HepG2 (cell line): ENCODE measurements around the gene SHPK. TPM values are rescaled to one million over a fixed set of nuclear protein-coding genes. Genes with fewer than 3 reads are reported as not detected.

Experiments
- ATAC-seq: fragments of 200-7000 bp; cut with Tn5 transposase; 3 replicates; pipeline ENCODE4 v1.9.1; 2020; ENCODE audit warnings: mild to moderate bottlenecking, moderate library complexity
- BruUV-seq: library from RNA; stranded (reverse); fragments of 400-500 nt; replicated peaks from 2 replicates; lab custom pipeline; 2021; lab: Mats Ljungman, UMichigan
- CTCF ChIA-PET: fragments of 300-600 bp; formaldehyde crosslinking; extraction: SDS; loops from one replicate; lab custom pipeline; 2021; ENCODE audit warnings: low total read pairs, inconsistent platforms, low intra/inter-chr PET ratio; lab: Yijun Ruan, JAX
- POLR2A ChIA-PET: fragments of 350-600 bp; sonication (Branson Sonifier 250); formaldehyde crosslinking; loops from one replicate; lab custom pipeline; 2020; ENCODE audit warnings: antibody characterized with exemption, inconsistent platforms; lab: Yijun Ruan, JAX
- DNase-seq: peaks from one replicate; pipeline ENCODE4 v3.0.0-alpha.2; 2015; ENCODE audit warnings: low spot score
- FAIRE-seq: peaks from 3 replicates; lab custom pipeline; 2011; peaks lifted over from hg19 to GRCh38; lab: Jason Lieb, UNC
- H2AFZ ChIP-seq: one replicate; pipeline ENCODE4 v1.6.1; 2011; ENCODE audit warnings: low read length, inconsistent platforms
- H3K27ac ChIP-seq: fragments of 300-600 bp; 3 replicates; pipeline ENCODE4 v1.8.0; 2011; ENCODE audit warnings: mixed run types, mild to moderate bottlenecking, mixed read lengths, low read length, inconsistent platforms; ENCODE audit not compliant: insufficient read depth; ENCODE audit errors: extremely low read length
- H3K27me3 ChIP-seq, 2 experiments: fragments of 200-600 bp in 1 of 2; 2 replicates in 1 of 2; 3 replicates in 1 of 2; pipeline versions ENCODE4 v1.6.0 to v1.8.0; 2011; ENCODE audit warnings: low read length in 2 of 2, mild to moderate bottlenecking in 2 of 2, moderate library complexity in 2 of 2, inconsistent platforms in 1 of 2; ENCODE audit not compliant: insufficient read depth in 2 of 2, control insufficient read depth in 1 of 2
- H3K36me3 ChIP-seq, 2 experiments: fragments of 200-600 bp in 1 of 2; replicated peaks in 1 of 2; 2 replicates in 1 of 2; 3 replicates in 1 of 2; pipeline versions ENCODE4 v1.5.1 to v1.8.0; 2011; ENCODE audit warnings: low read length in 2 of 2, inconsistent platforms in 1 of 2; ENCODE audit not compliant: insufficient read depth in 2 of 2, control insufficient read depth in 1 of 2
- H3K4me1 ChIP-seq: 2 replicates; pipeline ENCODE4 v1.5.1; 2012; ENCODE audit warnings: low read length, inconsistent platforms; ENCODE audit not compliant: insufficient read depth
- H3K4me2 ChIP-seq: 2 replicates; pipeline ENCODE4 v1.6.0; 2011; ENCODE audit warnings: low read depth, low read length, inconsistent platforms
- H3K4me3 ChIP-seq, 3 experiments: fragments of 200-600 bp in 1 of 3; sonication (generic), shearing (Covaris generic) in 1 of 3; replicated peaks in 1 of 3; 2 replicates each; pipeline ENCODE4 v1.5.1; 2011 to 2016; ENCODE audit warnings: low read length in 3 of 3, inconsistent platforms in 2 of 3, low read depth in 2 of 3, mild to moderate bottlenecking in 2 of 3, control low read depth in 1 of 3, mixed read lengths in 1 of 3; ENCODE audit not compliant: insufficient read depth in 1 of 3
- H3K79me2 ChIP-seq: one replicate; pipeline ENCODE4 v1.6.1; 2011; ENCODE audit warnings: low read length, inconsistent platforms; ENCODE audit not compliant: insufficient read depth
- H3K9ac ChIP-seq: 2 replicates; pipeline ENCODE4 v1.6.0; 2011; ENCODE audit warnings: mild to moderate bottlenecking, low read depth, low read length, inconsistent platforms; ENCODE audit not compliant: insufficient read depth
- H3K9me3 ChIP-seq: 2 replicates; pipeline ENCODE4 v1.5.1; 2012; ENCODE audit warnings: mild to moderate bottlenecking, low read length
- H4K20me1 ChIP-seq: 2 replicates; pipeline ENCODE4 v1.6.0; 2011; ENCODE audit warnings: inconsistent platforms, mild to moderate bottlenecking, low read length, moderate library complexity; ENCODE audit not compliant: insufficient read depth
- AGO2 ChIP-seq: fragments of 200-400 bp; formaldehyde crosslinking; optimal IDR thresholded peaks from 2 replicates; pipeline ENCODE3; 2017; ENCODE audit warnings: mild to moderate bottlenecking, low read depth, low read length, moderate library complexity
- ARHGAP35 ChIP-seq: sonication (generic); formaldehyde crosslinking; IDR thresholded peaks from 2 replicates; pipeline ENCODE4 v1.9.0; 2022; ENCODE audit warnings: mild to moderate bottlenecking, inconsistent platforms, moderate library complexity, missing genetic modification reagents, borderline replicate concordance
- CREB1 ChIP-seq, 2 experiments: fragments of 450-650 bp in 1 of 2; IDR thresholded peaks; 2 replicates each; pipeline ENCODE4 v1.6.1; 2016 to 2017; ENCODE audit warnings: control low read depth in 1 of 2, mild to moderate bottlenecking in 1 of 2, missing compliant biosample characterization in 1 of 2, missing genetic modification characterization in 1 of 2
- HOXA3 ChIP-seq: sonication (generic); formaldehyde crosslinking; IDR thresholded peaks from 2 replicates; pipeline ENCODE4 v1.5.0; 2020; ENCODE audit warnings: missing genetic modification reagents
- MYNN ChIP-seq: sonication (generic); formaldehyde crosslinking; IDR thresholded peaks from 2 replicates; pipeline ENCODE4 v1.4.0; 2020; ENCODE audit warnings: mild to moderate bottlenecking, low read depth, missing genetic modification reagents
- RBFOX2 ChIP-seq: fragments of 200-400 bp; formaldehyde crosslinking; IDR thresholded peaks from 2 replicates; pipeline ENCODE4 v1.6.1; 2017; ENCODE audit warnings: low read depth, mild to moderate bottlenecking, low read length
- THYN1 ChIP-seq: sonication (generic); formaldehyde crosslinking; IDR thresholded peaks from 2 replicates; pipeline ENCODE4 v1.8.1; 2023; ENCODE audit warnings: low read depth, mild to moderate bottlenecking, moderate library complexity, missing genetic modification reagents, borderline replicate concordance
- U2AF1 ChIP-seq: fragments of 200-400 bp; formaldehyde crosslinking; optimal IDR thresholded peaks from 2 replicates; pipeline ENCODE3; 2017; ENCODE audit warnings: mild to moderate bottlenecking, low read depth, low read length
- YY1 ChIP-seq: IDR thresholded peaks from 2 replicates; pipeline ENCODE4 v1.6.1; 2011; ENCODE audit warnings: low read length, low read depth, moderate library complexity, mild to moderate bottlenecking; ENCODE audit not compliant: insufficient read depth, insufficient replicate concordance
- ZNF317 ChIP-seq: sonication (generic); formaldehyde crosslinking; IDR thresholded peaks from 2 replicates; pipeline ENCODE4 v1.5.0; 2020; ENCODE audit warnings: mild to moderate bottlenecking, missing genetic modification reagents
- ZNF343 ChIP-seq: sonication (generic); formaldehyde crosslinking; IDR thresholded peaks from 2 replicates; pipeline ENCODE4 v1.4.0; 2020; ENCODE audit warnings: mild to moderate bottlenecking, missing genetic modification reagents
- ZNF367 ChIP-seq: sonication (generic); formaldehyde crosslinking; IDR thresholded peaks from 2 replicates; pipeline ENCODE4 v1.4.0; 2020; ENCODE audit warnings: missing genetic modification reagents, borderline replicate concordance
- ZNF777 ChIP-seq: sonication (generic); formaldehyde crosslinking; IDR thresholded peaks from 2 replicates; pipeline ENCODE4 v1.4.0; 2020; ENCODE audit warnings: missing genetic modification reagents
- ZSCAN29 ChIP-seq: sonication (generic); formaldehyde crosslinking; conservative IDR thresholded peaks from 2 replicates; pipeline ENCODE4 v1.4.0; 2020; ENCODE audit warnings: mild to moderate bottlenecking, missing genetic modification reagents
- WGBS: methylation state at CpG from one replicate; pipeline ENCODE4 v1.1.6; 2017; ENCODE audit warnings: low lambda C conversion rate; 5-methylcytosine and 5-hydroxymethylcytosine counted together
- in situ Hi-C: cut with HindIII; loops from 2 replicates; pipeline ENCODE4 v1.10.0; 2017; ENCODE audit warnings: low pct_unique_long_range_greater_than_20kb; ENCODE audit not compliant: extremely low pct_ligation_motif_present
- intact Hi-C: fragments of 100-400 bp; cut with micrococcal nuclease; formaldehyde crosslinking; loops from one replicate; pipeline ENCODE4 v1.10.0; 2022; ENCODE audit not compliant: unreplicated experiment
- polyA plus RNA-seq, 8 experiments: library from polyadenylated mRNA; depleted of rRNA in 3 of 8; stranded (reverse) in 7 of 8; unstranded in 1 of 8; fragments of >200 nt; fragmentation: Illumina TruSeq in 4 of 8; extraction: Trizol in 4 of 8; gene quantifications; 2 replicates each; pipeline versions ENCODE4 v1.2.1 to v1.2.3, GENCODE V29; 2011 to 2016; ENCODE audit warnings: low read depth in 4 of 8, missing spikeins in 1 of 8, mixed read lengths in 1 of 8; ENCODE audit not compliant: insufficient read depth in 1 of 8
- total RNA-seq, 5 experiments: library from RNA; depleted of rRNA; stranded (reverse); fragments of >200 nt; fragmentation: Illumina TruSeq; extraction: Trizol; gene quantifications; 2 replicates each; pipeline ENCODE4 v1.2.3, GENCODE V29; 2016; ENCODE audit warnings: low read depth in 1 of 5
- TF ChIP-seq, protein P1 (sequence below): sonication (generic); formaldehyde crosslinking; IDR thresholded peaks from 2 replicates; pipeline ENCODE4 v1.4.0; 2020; ENCODE audit warnings: missing genetic modification reagents, mild to moderate bottlenecking, borderline replicate concordance

SHPK gene
- total and polyA plus RNA-seq, 2 of the 13 experiments (the other 11 are each of a cell fraction or from before 2014, with no cell fraction given) = 16.2 to 30.9 TPM

DNA sequence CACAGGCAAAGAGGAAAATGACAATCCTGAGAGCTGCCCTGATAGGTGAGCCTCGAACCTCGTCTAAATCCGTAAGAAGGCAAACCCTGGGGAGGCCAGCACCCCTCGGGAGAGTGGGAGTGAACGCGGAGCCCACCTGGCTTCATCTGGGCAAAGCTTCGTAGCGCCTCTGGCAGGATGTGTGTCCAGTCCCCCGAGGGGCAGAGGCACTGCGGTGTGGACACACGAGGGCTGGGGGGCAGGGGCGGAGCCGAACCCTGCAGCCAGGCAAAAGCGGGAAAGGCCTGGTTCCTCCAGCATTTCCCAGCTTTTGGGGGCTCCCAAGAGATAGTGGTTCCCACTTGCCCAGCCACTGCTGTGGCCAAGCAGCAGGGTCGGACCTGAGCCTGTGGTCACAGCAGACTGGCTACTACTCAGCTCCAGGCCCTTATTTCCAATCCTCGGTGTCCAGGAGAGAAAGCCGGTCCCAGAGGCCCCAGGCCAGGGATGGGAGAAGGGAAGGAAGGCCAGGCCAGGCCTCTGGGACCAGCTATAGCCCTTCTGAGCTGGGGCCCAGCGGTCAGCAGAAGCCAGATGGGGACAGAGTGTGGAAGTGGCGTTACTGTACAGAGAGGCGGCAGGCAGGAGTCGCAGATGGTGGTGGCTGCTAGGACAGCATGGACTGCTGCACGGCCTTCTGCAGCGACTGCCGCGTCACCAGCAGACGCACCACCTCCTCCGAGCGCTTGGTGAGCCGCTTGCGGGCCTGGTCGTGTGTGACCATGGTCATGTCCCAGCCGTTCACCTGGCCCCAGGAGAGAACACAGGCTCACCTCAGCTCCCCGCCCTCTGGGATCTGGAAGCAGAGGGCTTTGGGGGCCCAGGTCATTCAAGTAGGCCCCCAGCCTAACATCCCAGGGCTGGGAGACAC, 27.3 kb upstream of the SHPK start:
- H3K79me2 ChIP-seq = peaks cover 8% of the 10 kb centered on the region
- no peak overlapping the region for H3K4me2 ChIP-seq
- no peak overlapping the region for H2AFZ ChIP-seq
- H3K4me1 ChIP-seq = peaks cover 40% of the 10 kb centered on the region
- no peaks in the 10 kb centered on the region for H4K20me1 ChIP-seq
- H3K4me3 ChIP-seq = no peak overlapping the region
- DNase-seq = no peak
- ChIA-PET POLR2A (interaction anchor here (1.5 to 1.7 kb wide), 2 partner anchors 15 to 27 kb away, joined by 5 to 7 read pairs; partner anchors contain the start of genes CTNS and SHPK), CTCF (no interaction called here)
- no peak for FAIRE-seq
- H3K9me3 ChIP-seq = no peaks in the 10 kb centered on the region
- peaks cover 2 to 8% of the 10 kb centered on the region in 2 experiments; a peak in 3 of 5 replicates for H3K36me3 ChIP-seq
- intact Hi-C loops (no loop called here), in situ Hi-C loops (loop anchor here (10.0 kb wide), 1 partner anchor 619 kb away; no protein-coding TSS in a partner anchor)
- TF ChIP-seq RBFOX2 = peak; percentile 55; the same call in 1 of the 2 replicates
- TF ChIP-seq THYN1 (CRISPR knock-in tag) = no peak
- no peak for TF ChIP-seq ZSCAN29 (CRISPR knock-in tag)
- no peak for TF ChIP-seq ZNF777 (CRISPR knock-in tag)
- TF ChIP-seq MYNN (CRISPR knock-in tag) = no peak
- TF ChIP-seq CREB1 (IDR thresholded peaks at IDR 0.05) = no peak
- TF ChIP-seq CREB1 (CRISPR knock-in tag; IDR thresholded peaks at IDR 0.05) = no peak
- no peak for TF ChIP-seq ZNF367
- no peak for TF ChIP-seq ZNF317
- TF ChIP-seq ZNF343 = no peak
- TF ChIP-seq YY1 = no peak
- TF ChIP-seq U2AF1 = no peak
- TF ChIP-seq ARHGAP35 = no peak
- peak; percentile 81 for TF ChIP-seq AGO2
- no peak for TF ChIP-seq HOXA3 (CRISPR knock-in tag)
- TF ChIP-seq, protein P1, sequence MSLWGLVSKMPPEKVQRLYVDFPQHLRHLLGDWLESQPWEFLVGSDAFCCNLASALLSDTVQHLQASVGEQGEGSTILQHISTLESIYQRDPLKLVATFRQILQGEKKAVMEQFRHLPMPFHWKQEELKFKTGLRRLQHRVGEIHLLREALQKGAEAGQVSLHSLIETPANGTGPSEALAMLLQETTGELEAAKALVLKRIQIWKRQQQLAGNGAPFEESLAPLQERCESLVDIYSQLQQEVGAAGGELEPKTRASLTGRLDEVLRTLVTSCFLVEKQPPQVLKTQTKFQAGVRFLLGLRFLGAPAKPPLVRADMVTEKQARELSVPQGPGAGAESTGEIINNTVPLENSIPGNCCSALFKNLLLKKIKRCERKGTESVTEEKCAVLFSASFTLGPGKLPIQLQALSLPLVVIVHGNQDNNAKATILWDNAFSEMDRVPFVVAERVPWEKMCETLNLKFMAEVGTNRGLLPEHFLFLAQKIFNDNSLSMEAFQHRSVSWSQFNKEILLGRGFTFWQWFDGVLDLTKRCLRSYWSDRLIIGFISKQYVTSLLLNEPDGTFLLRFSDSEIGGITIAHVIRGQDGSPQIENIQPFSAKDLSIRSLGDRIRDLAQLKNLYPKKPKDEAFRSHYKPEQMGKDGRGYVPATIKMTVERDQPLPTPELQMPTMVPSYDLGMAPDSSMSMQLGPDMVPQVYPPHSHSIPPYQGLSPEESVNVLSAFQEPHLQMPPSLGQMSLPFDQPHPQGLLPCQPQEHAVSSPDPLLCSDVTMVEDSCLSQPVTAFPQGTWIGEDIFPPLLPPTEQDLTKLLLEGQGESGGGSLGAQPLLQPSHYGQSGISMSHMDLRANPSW = no peak
- no peaks in the 10 kb centered on the region; a peak in 1 of 5 replicates for H3K27me3 ChIP-seq
- no TSS peak for BruUV-seq
- WGBS = 94% methylated on average over 21 of the region's 33 CpGs
- H3K27ac ChIP-seq = no peak overlapping the region
- H3K9ac ChIP-seq = no peak overlapping the region
- ATAC-seq = no peak
